Ureter (tissue), 1 donor: Measurements from ENCODE around the gene ADAP1. TPM values are rescaled to one million over a fixed set of nuclear protein-coding genes. Genes with fewer than 3 reads are reported as not detected.
"Not testable (repeated sequence)": the region's sequence is repeated elsewhere in the genome, so short reads cannot be mapped to it uniquely, and the experiment has no call there.

Experiments
- DNase-seq: peaks from one replicate; pipeline ENCODE4 v3.0.0-alpha.2; 2020; ENCODE audit warnings: low spot score
- total RNA-seq: library from RNA; stranded (reverse); gene quantifications from one replicate; pipeline ENCODE4 v1.2.4, GENCODE V29; 2023
- donor health status: DM: yes; HTN: yes; CAD: no.

Gene ADAP1
- total RNA-seq, 1 donor from 2014 or later, result 20.6 TPM

DNA sequence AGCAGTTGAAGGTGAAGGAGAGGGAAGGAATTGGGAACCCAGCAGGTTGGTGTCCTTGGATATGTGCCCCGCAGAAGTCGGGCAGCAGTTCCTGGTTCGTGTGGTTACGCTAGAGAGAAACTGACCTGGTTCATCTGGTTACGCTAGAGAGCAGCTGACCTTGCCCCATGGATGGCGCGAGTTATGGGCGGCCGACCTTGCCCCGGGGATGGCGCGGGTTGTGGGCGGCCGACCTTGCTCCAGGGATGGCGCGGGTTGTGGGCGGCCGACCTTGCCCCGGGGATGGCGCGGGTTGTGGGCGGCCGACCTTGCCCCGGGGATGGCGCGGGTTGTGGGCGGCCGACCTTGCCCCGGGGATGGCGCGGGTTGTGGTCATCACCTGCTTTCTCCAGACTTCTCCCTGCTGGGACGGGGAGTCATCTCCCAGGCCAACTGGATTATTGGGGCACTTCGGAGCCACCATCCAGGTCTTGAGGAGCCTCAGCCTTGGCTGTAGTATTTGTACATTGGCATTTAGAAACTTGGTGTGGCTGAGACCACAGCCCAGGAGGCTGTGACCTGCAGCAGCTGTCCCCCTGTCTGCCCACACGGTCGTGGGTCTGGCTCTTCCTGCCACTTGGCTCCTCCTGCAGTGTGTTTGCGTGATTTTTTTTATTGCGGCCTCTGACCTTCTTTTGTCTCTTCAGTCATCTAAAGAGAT is 72.0 kb downstream of the ADAP1 start:
- DNase-seq, result no peak

DNA sequence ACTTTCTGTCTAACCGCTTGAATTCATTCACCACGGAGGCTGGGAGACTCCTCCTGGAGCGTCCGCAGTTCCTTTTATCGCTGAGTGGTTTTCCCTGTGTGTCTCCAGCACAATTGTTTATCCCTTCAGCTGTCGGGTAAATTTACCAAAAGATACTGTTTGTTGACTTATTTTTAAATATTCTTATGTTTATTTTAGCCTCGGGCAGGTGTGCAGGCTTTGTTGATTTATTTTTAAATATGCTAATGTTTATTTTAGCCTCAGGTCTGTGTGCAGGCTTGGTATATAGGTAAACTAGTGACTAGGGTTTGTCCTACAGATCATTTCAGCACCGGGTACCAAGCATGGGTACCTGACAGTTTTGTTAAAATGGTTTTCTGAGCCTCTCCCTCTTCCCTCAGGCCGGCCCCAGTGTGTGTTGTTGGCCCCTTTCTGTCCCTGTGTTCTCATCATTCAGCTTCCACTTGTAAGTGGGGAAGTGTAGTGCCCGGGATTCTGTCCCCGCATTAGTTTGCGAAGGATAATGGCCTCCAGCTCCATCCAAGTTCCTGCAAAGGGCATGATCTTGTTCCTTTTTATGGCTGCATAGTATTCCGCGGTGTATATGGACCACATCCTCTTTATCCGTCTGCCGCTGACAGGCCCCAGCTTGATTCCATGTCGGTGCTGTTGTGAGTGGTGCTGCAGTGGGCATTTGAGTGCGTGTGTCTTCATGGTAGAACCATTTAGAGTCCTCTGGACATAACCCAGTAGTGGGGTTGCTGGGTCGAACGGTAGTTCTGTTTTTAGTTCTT is 72.8 kb downstream of the ADAP1 start:
- DNase-seq, result no peak

DNA sequence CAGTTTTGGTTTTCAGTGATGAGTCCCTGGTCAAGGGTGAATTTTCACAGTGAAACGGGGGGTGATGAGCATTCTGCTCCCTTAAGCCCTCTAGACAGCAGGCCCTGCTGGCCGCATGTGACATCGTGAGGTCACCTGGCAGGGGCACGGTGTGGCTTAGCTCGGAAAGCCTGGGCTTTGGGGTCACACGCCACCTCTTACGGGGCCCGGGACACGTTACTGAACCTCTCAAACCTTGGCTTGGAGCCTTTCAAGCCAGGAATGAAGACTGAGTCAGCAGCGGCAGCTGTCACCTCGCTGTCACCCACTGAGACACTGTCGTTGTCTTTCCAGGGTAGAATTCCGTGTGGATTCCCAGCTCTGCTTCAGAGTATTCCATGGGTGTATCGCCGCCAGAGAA is 74.0 kb downstream of the ADAP1 start:
- no peak for DNase-seq

DNA sequence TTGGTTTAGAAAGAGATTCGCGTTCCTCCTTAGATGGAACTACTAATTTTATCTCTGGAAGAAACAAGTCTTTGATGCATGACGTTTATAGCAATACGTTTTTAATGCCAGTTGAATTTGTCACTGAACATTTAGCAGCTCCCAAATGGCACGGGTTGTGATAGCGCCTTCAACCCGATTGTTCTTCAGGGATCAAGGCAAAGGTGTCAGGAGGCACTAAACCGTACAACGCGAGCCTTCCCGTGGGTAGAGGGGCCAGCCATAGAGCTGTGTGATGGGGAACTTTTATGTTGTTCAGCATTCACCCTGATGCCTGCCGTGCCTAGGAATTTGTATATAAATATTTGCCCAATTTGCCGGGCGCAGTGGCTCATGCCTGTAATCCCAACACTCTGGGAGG is 74.8 kb downstream of the ADAP1 start:
- DNase-seq, result no peak

DNA sequence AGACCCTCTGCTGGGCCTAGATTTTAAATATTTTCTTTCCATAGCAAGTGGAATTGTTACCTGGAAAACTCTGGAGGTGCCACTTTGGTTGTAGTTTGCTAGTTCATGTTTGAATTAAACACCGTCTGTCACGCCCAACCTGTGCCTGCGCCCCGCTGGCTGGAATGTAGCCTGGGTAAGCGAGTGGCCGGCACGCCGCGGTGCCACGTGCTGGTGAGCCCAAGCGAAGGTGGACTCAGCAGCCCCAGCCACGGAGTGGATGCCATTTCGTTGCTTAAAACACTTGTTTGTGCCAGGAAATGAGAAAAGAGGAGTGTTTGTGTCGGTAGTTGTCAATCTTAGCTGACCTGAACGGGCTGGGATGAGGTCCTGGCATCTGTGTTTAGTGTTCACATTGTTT is 75.4 kb downstream of the ADAP1 start:
- DNase-seq, result no peak

DNA sequence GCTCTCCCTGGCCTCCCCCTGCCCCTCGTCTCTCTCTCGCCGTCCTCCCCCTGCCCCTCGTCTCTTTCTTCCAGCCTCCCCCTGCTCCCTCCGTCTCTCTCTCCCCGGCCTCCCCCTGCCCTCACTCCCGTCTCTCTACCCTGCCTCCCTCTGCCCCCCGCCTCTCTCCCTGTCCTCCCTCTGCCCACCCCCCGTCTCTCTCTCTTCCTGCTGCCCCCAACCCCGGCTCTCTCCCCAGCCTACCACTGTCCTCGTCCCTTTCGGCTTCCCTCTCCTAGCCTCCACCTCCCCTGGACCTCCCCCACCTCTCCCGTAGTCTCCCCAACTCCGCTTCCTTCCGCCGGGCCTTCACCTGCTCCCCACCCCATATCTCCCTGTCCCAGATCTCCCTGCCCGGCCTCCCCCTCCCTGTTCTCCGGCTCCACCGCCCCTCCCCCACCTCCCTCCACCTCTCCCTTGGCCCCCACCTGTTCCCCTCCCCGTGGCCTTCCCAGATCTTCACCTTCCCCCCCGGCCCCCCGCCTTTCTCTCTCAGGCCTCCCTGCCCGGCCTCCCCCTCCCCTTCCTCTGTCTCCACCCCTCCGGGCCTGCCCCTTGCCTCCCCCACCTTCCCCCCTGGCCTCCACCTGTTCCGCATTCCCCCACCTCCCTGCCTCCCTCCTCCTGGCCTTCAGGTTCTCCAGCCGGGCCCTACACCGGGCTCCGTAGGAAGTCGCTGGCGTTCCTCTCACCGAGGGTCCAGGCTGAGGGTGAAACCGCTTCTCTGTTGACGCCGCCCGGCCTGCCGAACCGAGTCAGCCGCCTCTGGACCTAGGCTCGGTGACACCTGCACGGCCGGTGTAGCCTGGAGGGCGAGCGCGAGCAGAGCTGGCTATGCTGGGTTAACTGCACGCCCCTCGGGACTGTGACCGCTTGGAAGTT is 76.9 kb downstream of the ADAP1 start:
- peak; percentile 63 for DNase-seq

DNA sequence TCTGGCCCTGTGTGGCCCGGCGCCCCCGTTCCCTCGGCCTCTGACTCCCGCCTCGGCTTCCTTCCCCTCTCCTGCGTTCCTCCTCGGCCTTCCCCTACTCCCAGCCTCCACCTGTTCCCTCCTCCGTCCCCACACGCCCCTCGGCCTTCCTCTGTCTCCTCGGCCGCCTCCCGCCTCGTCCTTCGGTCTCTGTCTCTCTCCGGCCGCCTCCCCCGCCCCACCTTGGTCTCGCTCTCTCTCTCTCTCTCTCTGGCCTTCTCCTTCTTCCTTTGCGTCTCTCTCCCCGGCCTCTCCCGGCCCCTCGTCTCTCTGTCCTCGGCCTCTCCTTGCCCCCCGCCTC is 77.5 kb downstream of the ADAP1 start:
- peak; percentile 62 for DNase-seq

DNA sequence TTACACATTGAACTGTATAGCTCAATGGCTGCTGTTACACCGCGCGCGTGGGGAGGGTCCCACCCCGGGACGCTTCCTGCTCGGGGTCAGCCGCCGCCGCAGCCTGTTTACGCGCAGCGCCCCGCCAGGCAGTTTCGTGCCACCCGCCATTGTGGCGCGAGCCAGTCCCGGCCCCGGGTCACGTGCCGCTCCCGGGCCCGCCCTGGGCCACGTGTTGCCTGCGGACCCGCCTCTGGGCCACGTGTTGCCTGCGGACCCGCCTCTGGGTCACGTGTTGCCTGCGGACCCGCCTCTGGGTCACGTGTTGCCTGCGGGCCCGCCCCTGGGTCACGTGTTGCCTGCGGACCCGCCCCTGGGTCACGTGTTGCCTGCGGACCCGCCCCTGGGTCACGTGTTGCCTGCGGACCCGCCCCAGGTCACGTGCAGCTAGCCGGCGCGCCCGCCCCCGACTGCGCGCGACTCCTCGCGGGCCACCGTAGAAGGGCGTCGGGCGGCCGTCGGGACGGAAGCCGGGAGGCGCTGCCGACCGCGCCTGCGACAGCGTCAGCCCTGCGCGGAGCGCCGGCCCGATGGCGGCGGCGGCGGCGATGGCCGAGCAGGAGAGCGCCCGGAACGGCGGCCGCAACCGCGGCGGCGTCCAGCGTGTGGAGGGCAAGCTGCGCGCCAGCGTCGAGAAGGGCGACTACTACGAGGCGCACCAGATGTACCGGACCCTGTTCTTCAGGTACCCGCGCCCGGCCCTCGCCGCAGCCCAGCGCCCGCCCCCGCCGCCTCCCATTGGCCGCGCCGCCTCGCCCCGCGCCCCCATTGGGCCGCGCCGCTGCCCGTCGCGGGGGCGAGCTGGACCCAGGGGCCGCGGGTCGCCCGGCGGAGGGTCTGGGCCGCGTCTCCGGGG is 78.2 kb downstream of the ADAP1 start, which contains the start of gene GET4:
GET4 (plus strand) TSS at position 478 of the 895 bp plus-strand sequence; CDS start at position 570, 92 bp downstream.
- peak; percentile 98 for DNase-seq

DNA sequence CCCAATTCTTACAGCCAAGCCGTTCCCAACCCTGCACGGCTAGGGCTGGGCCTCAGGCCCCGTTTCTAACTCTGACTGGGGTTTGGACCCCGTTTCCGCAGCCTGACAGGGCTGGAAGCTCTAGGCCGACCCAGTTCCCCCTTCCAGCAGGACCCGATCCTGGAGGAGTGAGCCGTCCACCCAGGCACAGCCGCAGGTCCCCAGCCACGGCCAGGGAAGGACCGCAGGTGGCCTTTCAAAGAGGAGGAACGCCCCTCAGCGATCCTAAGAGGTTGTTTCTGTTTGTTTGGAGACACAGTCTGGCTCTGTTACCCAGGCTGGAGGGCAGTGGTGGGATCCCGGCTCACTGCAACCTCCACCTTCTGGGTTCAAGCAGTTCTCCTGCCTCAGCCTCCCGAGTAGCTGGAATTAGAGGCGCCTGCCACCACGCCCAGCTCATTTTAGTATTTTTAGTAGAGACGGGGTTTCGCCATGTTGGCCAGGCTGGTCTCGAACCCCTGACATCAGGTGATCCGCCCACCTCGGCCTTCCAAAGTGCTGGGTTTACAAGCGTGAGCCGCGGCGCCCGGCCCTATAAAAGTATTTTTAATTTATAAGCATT is 78.9 kb downstream of the ADAP1 start:
- no peak for DNase-seq

DNA sequence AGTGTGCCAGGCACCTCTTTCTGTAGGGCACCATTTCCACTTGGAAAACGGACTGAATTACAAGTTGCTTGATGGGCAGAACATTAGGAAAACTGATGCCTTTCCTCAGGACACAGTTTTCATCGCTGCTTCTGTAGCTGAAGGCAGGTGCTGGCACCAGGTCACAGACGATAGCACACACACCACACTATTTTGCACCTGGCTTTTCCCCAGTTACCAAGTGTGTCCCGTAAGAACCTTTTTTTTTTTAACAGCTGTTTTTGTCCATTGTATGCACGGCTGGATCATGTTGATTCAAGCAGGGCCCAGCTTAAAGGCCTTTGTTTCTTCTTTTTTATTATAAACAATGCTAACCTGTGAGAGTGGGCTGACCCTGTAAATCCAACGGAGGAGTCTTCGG is 79.4 kb downstream of the ADAP1 start:
- no peak for DNase-seq

DNA sequence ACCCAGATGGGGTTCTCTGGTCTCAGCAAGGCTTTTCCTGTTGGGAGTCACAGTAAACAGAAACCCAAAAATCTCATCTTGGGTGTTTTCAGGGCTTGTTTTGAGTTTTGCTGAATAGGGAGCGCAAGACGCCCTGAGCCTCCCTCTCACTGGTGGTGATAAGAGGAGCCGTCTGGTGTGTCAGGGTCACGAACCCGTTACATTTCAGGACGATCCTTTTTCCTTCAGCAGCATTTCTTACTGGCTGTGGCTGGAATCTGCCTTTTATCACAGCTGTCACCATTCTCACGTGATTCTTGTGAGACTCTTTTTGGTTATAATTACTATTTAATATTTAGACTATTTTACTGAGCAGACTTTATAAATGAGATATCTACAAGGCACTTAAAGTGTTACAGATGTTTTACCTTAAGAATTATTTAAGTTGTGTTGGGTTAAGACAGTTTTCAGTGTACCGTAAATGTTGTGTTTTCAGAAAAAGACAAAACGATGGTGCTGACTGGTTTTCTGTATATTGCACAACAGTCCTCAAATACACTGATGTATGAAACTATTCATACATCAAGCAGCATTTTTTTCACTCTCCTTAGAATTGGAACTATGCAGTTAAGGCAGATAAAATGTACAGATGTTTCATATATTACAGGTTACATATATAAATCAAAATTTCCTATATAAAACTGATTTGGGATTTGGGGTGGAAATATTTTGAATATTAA is 80.3 kb downstream of the ADAP1 start:
- DNase-seq, result no peak

DNA sequence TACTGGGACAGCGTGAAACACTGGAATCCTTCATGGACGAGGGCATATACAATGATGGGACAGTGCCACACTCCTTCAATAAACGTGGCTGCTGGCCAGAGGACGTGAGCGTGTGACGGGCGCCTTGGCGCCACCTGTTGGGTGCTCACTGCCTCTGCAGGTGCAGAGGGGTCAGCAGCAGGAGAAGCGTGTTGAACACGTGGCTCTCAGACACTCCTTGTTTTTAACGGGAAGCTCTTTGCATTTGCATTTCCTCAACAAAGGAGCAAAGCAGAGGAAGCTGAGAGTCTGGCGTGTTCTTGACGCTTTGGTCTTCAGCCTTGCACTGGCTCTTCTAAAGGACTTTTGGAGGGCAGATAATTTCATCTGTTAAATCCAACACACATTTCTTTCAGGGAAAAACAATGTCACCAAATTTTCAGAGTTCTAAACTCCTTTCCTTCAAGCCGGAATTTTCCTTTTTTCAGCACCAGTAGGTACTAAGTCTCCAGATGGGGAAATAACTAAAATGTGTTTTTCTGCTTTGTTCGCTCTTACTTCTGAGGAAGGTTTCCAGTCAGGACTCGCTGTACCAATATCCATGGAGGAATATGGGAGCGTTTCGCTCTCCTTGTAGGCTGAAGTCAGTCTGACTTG is 81.0 kb downstream of the ADAP1 start:
- DNase-seq, result peak; percentile 82

DNA sequence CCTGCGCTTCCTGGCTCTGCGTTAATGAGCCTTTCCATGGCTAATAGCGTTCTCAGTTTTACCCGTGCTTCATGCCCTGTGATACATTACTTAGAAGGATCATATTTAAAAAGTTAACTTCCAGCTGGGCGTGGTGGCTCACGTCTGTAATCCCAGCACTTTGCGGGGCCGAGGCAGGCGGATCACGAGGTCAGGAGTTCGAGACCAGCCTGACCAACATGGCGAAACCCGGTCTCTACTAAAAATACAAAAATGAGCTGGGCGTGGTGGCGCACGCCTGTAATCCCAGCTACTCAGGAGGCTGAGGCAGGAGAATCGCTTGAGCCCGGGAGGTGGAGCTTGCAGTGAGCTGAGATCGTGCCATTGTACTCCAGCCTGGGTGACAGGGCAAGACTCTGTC is 81.8 kb downstream of the ADAP1 start:
- DNase-seq, result not testable (repeated sequence)

DNA sequence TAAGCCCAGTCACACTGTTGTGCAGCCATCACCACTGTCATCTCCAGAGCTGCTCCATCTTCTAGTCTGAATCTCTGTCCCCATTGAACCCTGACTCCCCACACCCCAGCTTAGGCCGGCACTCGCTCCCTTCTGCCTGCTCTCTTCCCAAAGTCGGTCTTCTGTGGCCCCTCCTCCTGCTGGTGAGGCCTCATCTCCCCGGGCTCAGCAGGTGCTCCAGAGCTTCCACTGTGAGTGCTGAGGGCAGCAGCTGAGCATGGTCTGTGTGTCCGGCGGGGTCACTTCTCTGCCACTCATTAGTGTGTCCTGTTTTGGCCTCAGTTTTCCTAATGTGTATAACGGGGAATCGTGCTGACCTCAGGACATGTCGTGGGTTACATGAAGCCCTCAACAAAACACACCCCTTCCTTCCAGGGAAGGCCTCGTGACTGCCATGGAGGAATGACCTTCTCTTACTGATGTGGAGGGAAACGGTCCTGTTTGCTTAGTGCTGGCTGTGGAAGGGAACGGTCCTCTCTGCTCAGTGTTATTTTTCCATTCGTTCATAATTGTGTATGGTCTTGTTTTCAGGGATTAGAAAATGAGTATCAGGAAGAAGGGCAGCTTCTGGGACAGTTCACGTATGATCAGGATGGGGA is 82.5 kb downstream of the ADAP1 start:
- no peak for DNase-seq

DNA sequence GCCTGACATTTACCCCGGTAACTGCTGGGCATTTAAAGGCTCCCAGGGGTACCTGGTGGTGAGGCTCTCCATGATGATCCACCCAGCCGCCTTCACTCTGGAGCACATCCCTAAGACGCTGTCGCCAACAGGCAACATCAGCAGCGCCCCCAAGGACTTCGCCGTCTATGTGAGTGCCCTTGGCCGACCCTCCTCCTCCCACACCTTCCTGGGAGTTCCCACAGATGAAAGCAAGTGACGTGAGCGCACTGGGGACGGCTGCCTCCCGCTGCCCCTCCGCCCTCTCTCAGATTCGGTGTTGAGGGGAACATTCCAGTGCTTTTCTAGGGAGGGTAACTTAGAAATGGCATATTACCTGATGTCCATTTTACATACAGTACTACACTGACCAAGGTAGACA is 85.1 kb downstream of the ADAP1 start:
- no peak for DNase-seq

DNA sequence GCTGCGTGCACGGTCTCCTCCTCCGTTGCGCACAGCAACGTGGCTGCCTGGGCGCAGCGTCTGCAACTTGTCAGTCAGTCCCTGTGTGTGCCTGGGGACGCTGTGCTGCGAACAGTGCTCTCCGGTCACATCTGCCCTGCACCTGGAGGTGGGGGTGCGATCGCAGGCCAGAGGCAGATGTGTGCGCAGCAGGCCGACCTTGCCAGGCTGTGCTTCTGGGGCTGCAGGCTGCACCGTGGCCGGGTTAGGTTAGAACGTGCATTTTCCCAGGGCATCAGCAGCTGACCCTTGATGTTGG is 86.3 kb downstream of the ADAP1 start:
- DNase-seq, result no peak

DNA sequence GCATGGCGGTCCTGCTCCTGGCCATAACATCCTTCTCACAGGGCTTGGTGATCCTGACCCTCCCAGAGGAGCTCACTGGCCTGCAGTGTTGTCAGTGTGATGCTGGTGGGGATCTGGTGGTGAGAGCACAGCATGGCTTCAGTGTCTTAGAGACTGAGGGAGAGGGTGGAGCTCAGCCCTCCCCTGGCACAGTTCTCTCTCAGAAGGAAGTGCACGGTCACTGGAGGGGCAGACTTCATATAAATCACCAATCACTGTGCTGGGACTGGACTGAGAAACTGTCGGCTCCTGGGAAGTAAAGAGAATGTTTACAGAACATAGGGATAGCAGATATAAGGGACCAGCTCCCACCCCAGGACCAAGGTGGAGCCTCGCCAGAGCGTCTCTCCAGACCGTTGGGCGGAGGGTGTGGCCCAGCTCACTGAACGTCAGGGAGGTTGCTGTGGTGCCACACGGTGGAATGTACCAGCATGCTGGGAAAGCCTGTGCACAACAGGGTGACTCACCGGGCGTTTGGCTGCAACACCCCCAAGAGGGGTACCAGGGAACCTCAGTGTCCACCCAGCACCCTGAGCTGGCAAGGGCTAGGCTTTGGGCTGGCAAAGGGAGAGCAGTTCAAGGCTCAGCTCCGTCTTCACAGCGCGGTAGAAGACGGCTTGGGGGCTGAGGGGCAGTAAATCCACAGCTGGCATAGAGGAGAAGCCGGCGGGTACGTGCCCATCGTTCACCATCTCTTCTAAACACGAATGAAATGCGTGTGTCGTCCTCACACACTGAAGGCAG is 86.9 kb downstream of the ADAP1 start:
- DNase-seq, result peak; percentile 63

DNA sequence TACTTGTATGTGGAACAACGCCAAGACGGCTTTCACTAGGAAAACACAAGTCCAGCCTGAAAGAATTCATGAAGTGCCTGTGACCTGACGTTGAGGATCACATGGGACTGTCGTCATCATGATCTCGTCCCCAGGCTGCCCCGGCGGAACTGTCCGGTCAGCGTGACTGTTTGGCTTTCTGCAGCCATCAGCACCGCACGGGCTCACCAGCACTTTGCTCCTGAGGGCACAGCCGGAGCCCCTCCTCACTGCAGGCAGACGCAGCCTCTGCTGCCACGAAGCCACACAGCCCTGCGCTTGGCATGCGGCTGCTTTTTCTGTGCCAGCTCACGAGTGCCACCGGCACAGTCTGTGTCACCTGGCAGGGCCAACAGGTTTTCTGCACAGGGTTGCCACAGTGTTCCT is 87.5 kb downstream of the ADAP1 start:
- DNase-seq, result peak; percentile 67

DNA sequence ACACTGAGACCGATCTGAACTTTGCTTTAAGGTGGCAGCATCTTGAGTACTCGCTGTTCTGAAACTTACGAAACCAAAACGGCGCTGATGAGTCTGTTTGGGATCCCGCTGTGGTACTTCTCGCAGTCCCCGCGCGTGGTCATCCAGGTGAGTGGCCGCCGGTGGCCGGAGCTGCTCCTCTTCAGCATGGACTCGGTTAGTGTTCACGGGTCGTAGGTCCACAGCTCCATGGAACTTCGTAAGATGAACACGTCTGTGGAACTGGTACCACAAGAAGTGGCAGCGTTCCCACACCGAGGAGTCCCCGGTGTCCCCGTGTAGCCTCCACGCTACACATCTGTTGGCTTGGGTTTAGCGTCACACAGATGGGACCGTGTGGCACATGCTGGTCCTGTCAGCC is 88.6 kb downstream of the ADAP1 start:
- DNase-seq, result no peak
